Suppressor macrophage treated with lipopolysaccharide for 4 hours (primary cell): ENCODE measurements around the gene SMG6.
"Not testable (repeated sequence)": the region's sequence is repeated elsewhere in the genome, so short reads cannot be mapped to it uniquely, and the experiment has no call there.

Source experiments
- DNase-seq: peaks from one replicate; pipeline ENCODE4 v3.0.0-alpha.2; 2020

Gene SMG6

GRCh38 chr17:2227025-2227699 is 76.4 kb downstream of the SMG6 start:
- no peak for DNase-seq

GRCh38 chr17:2223617-2223927 is 80.0 kb downstream of the SMG6 start:
- no peak for DNase-seq

- DNase-seq = no peak
These were observed 80.5 kb downstream of the SMG6 start for GRCh38 chr17:2222901-2223616.

- no peak for DNase-seq
These were observed 81.3 kb downstream of the SMG6 start for GRCh38 chr17:2222301-2222700.

- no peak for DNase-seq
These were observed 85.2 kb downstream of the SMG6 start for GRCh38 chr17:2218426-2218825.

- DNase-seq = peak; percentile 62
These were observed 87.8 kb downstream of the SMG6 start for GRCh38 chr17:2215616-2216364.

GRCh38 chr17:2214929-2215615 is 88.5 kb downstream of the SMG6 start:
- no peak for DNase-seq

GRCh38 chr17:2214047-2214928 is 89.3 kb downstream of the SMG6 start:
- DNase-seq = peak; percentile 84

GRCh38 chr17:2213291-2213960 is 90.2 kb downstream of the SMG6 start:
- no peak for DNase-seq

- DNase-seq = no peak
These were observed 91.1 kb downstream of the SMG6 start for GRCh38 chr17:2212400-2212981.

GRCh38 chr17:2211661-2212399 is 91.8 kb downstream of the SMG6 start:
- no peak for DNase-seq

- no peak for DNase-seq
These were observed 92.9 kb downstream of the SMG6 start for GRCh38 chr17:2210726-2211125.

- no peak for DNase-seq
These were observed 95.6 kb downstream of the SMG6 start for GRCh38 chr17:2207815-2208515.

GRCh38 chr17:2204393-2204792 is 99.2 kb downstream of the SMG6 start:
- no peak for DNase-seq

GRCh38 chr17:2203818-2204217 is 99.8 kb downstream of the SMG6 start:
- no peak for DNase-seq

GRCh38 chr17:2202996-2203575 is 100.5 kb downstream of the SMG6 start:
- no peak for DNase-seq

- DNase-seq = no peak
These were observed 101.1 kb downstream of the SMG6 start for GRCh38 chr17:2202302-2202995.

- not testable (repeated sequence) for DNase-seq
These were observed 104.2 kb downstream of the SMG6 start for GRCh38 chr17:2199386-2199785.

GRCh38 chr17:2198927-2199326 is 104.7 kb downstream of the SMG6 start:
- DNase-seq = no peak
